Measurements from ENCODE around the gene PLEKHJ1.

Gene PLEKHJ1

DNA sequence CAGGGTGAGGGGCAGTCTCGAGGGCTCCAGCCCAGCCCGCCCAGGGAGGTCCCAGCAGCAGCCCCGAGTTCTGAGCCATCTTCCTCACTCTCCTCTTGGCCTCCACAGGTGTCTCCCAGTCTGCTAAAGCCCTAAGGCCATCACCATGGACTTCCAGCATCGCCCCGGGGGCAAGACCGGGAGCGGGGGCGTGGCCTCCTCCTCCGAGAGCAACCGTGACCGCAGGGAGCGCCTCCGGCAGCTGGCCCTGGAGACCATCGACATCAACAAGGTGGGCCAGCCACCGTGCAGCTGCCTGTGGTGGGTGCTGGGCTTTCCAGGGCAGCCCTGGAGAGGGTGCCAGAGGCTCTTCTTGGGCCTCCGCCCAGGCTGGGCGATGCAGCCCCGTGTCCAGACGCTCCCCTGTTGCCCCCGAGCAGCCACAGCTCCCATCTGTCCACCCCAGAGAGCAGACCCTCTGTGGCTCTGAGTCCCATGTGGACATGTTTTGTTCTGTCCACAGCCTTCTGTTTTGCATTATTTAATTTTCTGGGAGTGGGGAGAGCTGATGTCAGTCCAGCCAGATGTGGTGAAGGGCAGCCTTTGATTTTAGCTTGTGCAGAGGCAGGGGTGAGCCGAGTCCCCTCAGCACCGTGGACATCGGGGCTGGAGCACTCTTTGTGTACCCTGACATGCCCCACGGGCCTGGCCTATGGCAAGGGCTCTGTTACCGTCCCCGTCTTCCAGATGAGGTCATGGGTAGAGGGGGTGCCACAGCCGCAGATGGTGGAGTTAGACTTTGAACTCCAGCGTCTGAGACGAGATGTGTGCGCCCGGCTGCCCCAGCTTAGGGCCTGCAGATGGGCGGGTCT lies 7.4 kb upstream of the PLEKHJ1 start:
- no peak for DNase-seq (ENCODE audit: low read depth)
- H3K4me3 ChIP-seq (ENCODE audit: low read length), result no peak overlapping the region
- TF ChIP-seq, protein P1, sequence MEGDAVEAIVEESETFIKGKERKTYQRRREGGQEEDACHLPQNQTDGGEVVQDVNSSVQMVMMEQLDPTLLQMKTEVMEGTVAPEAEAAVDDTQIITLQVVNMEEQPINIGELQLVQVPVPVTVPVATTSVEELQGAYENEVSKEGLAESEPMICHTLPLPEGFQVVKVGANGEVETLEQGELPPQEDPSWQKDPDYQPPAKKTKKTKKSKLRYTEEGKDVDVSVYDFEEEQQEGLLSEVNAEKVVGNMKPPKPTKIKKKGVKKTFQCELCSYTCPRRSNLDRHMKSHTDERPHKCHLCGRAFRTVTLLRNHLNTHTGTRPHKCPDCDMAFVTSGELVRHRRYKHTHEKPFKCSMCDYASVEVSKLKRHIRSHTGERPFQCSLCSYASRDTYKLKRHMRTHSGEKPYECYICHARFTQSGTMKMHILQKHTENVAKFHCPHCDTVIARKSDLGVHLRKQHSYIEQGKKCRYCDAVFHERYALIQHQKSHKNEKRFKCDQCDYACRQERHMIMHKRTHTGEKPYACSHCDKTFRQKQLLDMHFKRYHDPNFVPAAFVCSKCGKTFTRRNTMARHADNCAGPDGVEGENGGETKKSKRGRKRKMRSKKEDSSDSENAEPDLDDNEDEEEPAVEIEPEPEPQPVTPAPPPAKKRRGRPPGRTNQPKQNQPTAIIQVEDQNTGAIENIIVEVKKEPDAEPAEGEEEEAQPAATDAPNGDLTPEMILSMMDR (IDR thresholded peaks at IDR 0.05; ENCODE audit: insufficient read depth, low read depth, low read length, missing control alignments), result no peak

DNA sequence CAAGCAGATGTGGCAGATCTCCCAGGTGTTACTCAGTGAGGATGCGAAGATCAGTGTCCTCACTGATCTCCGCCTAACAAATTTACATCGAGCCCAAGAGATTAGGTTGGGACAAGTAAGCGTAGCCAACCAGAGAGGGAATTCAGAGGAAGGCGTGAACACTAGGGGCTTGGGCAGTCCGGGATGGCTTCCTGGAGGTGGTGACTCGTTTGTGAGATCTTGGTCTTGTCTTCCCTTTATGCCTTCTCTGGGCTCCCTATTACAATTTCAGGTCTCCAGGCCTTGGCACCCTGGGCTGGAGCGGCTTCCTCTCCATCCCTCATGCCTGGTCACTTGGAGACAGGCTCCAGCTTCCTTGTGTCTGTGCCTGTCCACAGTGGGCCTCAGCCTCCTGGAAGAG lies 6.7 kb upstream of the PLEKHJ1 start:
- TF ChIP-seq, protein P1 (IDR thresholded peaks at IDR 0.05; ENCODE audit: insufficient read depth, low read depth, low read length, missing control alignments), result no peak
- no peak overlapping the region for H3K4me3 ChIP-seq (ENCODE audit: low read length)
- no peak for DNase-seq (ENCODE audit: low read depth)

DNA sequence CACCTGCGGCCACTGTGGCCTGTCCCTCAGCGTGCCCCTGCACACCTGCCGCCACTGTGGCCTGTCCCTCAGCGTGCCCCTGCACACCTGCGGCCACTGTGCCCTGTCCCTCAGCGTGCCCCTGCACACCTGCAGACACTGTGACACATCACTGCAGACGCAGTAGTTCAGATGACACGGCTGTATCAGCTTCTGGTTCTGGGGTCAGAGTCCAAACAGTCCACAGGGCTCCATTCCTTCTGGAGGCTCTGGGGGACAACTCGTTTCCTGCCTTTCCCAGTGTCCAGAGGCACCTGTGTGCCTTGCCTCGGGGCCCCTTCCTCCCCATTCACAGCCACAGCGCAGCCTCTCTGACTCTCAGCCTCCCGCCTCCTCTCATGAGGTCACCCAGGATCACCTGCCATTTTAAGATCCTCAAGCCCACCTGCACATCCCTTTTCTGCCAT lies 6.0 kb upstream of the PLEKHJ1 start:
- TF ChIP-seq, protein P1 (IDR thresholded peaks at IDR 0.05; ENCODE audit: insufficient read depth, low read depth, low read length, missing control alignments), result no peak
- DNase-seq (ENCODE audit: low read depth), result no peak
- no peak overlapping the region for H3K4me3 ChIP-seq (ENCODE audit: low read length)

DNA sequence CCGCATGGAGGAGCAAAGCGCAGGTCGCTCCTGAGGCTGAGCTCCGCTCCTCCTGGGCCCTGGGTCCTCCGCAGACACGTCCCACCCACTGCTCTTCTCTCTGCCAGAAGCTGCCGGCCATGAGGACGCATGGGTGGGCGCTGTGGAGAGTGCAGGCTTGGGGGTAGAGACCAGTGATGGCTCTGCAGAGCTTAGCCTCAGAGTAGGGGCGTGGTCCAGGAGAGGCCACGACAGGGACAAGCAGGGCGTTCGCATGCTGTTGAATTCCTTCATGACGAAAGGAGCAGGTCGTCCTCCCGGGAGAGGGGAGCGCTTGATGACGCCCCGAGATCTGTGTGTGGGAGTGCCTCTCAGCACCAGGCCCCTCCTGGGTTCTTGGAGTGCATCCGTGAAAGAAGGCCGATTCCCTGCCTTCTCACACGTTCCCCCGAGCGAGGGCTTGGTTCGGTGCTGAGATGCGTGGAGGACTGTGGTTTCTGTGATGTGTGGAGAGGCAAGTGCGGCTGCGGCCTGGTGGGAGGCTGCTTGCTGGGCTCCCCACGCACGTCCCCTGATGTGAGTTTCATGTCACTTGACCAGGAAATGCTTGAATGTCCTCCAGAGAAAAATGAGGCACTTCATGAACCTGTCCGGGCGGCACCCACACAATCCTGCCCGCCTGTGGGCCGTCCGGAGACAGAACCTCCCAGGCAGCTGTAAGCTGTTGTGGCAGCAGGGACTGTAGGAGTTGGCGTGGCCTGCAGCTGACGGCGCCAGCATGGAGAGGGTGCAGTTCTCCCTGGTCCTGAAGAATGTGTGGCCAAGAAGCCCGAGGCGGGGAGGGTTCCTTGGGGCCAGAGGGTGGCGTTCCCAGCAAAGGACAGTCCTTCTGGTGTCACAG lies 5.0 kb upstream of the PLEKHJ1 start:
- H3K4me3 ChIP-seq (ENCODE audit: low read length), result peak overlapping the region; percentile 43
- TF ChIP-seq, protein P1 (IDR thresholded peaks at IDR 0.05; ENCODE audit: insufficient read depth, low read depth, low read length, missing control alignments), result no peak
- peak; percentile 39 for DNase-seq (ENCODE audit: low read depth)

DNA sequence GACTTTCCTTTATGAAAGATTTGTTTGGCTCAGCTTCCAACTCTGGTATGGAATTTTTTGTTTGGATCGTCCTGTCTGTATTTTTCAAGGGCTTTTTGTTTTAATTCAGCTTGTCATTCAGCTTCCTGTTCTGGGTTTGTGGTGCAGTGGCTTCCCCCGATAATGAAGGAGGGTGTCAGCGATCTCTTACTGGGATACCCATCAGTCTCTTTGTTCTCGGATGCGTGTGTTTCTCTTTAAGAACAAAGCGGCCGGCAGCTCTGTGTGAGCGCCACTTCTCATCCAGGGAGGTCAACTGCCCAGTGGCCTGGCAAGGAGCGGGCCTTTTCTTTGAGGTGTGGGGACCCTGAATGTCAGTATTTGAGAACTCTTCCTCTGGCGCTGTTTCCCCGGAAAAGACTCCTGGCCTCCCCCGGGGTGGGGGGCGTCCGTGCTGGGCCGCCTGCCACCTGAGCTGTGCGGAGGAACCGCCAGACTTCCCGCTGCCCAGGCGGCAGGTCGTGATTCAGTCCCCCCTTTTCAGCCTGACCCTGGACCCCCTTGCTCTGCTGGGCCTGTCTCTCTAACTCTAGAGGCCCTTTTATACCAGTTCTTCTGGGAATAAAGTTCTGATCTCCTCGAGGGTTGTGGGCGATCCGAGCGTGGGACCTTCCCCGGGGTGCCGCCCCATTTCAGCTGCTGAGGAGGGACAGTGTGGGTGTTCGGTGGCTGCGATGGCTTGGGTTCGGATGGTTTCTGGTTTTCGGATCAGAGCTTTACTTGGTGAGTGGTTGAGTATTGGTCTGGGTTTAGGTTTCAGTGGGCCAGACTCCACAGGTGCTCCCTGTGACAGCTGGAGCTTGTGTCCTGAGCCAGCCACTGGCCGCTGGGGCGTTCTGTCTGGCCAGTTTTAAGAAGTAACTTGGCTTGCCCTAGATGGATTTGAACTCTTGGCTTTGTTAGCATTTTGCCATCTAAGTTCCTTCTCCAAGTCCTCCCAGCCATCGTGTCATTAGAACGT lies 3.9 kb upstream of the PLEKHJ1 start:
- DNase-seq (ENCODE audit: low read depth), result no peak

More for the DNA sequence above, 3.9 kb upstream of the PLEKHJ1 start:
- peak overlapping the region; percentile 43 for H3K4me3 ChIP-seq (ENCODE audit: low read length)
- TF ChIP-seq, protein P1 (IDR thresholded peaks at IDR 0.05; ENCODE audit: insufficient read depth, low read depth, low read length, missing control alignments), result no peak
